ENCODE data around the gene APOL5. TPM values are rescaled to one million over a fixed set of nuclear protein-coding genes. Genes with fewer than 3 reads are reported as not detected.

The APOL5 gene
- total RNA-seq, 1 donor from 2014 or later, result not detected

DNA sequence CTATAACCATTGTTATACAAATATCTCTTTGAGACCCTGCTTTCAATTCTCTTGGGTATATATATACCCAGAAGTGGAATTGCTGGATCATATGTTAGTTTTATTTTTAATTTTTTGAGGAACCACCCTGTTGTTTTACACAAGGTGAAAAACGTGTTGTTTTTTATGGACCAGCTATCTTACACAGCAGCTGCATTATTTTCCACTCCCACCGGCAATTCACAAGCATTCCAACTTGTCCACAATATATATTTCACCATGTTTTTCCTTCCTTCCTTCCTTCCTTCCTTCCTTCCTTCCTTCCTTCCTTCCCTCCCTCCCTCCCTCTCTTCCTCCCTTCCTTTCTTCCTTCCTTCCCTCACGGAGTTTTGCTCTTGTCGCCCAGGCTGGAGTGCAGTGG is 6.3 kb upstream of the APOL5 start:
- Mint-ChIP-seq H3K4me1 (ENCODE audit: unreplicated experiment) (no peaks in the 10 kb centered on the region), H3K27me3 (no peaks in the 10 kb centered on the region), H3K36me3 (no peaks in the 10 kb centered on the region), H3K4me3 (no peak overlapping the region), H3K9me3 (peaks cover 7% of the 10 kb centered on the region), H3K27ac (no peak overlapping the region)
- TF ChIP-seq, protein P1, sequence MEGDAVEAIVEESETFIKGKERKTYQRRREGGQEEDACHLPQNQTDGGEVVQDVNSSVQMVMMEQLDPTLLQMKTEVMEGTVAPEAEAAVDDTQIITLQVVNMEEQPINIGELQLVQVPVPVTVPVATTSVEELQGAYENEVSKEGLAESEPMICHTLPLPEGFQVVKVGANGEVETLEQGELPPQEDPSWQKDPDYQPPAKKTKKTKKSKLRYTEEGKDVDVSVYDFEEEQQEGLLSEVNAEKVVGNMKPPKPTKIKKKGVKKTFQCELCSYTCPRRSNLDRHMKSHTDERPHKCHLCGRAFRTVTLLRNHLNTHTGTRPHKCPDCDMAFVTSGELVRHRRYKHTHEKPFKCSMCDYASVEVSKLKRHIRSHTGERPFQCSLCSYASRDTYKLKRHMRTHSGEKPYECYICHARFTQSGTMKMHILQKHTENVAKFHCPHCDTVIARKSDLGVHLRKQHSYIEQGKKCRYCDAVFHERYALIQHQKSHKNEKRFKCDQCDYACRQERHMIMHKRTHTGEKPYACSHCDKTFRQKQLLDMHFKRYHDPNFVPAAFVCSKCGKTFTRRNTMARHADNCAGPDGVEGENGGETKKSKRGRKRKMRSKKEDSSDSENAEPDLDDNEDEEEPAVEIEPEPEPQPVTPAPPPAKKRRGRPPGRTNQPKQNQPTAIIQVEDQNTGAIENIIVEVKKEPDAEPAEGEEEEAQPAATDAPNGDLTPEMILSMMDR (conservative IDR thresholded peaks at IDR 0.05), result no peak
- DNase-seq (ENCODE audit: extremely low spot score, unreplicated experiment), result no peak

- no peak for DNase-seq (ENCODE audit: extremely low spot score, unreplicated experiment)
- Mint-ChIP-seq H3K4me3 (no peak overlapping the region), H3K36me3 (no peaks in the 10 kb centered on the region), H3K9me3 (peaks cover 7% of the 10 kb centered on the region), H3K27ac (no peak overlapping the region), H3K27me3 (no peaks in the 10 kb centered on the region), H3K4me1 (ENCODE audit: unreplicated experiment) (no peaks in the 10 kb centered on the region)
- TF ChIP-seq, protein P1 (conservative IDR thresholded peaks at IDR 0.05), result no peak
Observed at GRCh38 chr22:35712672-35713071, 5.0 kb upstream of the APOL5 start.

DNA sequence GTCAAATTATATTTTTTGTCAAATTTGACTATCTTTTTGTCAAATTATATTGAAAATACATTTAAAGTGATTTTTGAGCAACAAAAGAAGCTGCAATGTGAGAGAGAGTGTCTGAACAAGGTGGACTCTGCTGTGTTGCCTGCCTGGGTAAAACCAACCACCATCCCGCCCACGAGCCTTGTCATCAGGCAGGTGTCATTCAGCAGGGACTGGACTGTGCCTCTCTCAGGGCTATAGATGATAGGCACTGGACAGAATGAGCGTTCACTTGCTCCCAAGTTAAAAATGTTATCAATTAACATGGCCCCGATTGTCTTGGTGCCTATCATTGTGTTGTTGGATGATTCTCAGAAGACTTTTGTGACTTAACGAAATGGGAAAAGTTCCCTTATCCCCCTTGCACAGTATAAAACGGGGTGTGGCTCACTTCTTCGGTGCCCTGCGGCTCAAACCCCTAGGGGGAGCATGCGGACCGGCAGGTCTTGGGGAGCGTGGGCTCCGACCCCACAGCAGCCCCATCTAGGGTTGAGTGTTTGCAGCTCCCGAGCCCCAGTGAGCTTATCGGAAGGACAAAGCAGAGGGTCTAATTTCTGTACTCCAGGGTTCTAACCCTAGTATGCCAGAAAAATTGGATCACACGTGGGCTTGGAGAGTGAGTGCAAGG is 1.7 kb downstream of the APOL5 start:
- no peak overlapping the region for H3K4me3 Mint-ChIP-seq
- H3K36me3 Mint-ChIP-seq, result no peaks in the 10 kb centered on the region
- TF ChIP-seq, protein P1 (conservative IDR thresholded peaks at IDR 0.05), result no peak
- H3K4me1 Mint-ChIP-seq (ENCODE audit: unreplicated experiment), result no peaks in the 10 kb centered on the region
- H3K27me3 Mint-ChIP-seq, result no peaks in the 10 kb centered on the region
- DNase-seq (ENCODE audit: extremely low spot score, unreplicated experiment), result no peak
- H3K27ac Mint-ChIP-seq, result no peak overlapping the region
- H3K9me3 Mint-ChIP-seq, result no peaks in the 10 kb centered on the region

DNA sequence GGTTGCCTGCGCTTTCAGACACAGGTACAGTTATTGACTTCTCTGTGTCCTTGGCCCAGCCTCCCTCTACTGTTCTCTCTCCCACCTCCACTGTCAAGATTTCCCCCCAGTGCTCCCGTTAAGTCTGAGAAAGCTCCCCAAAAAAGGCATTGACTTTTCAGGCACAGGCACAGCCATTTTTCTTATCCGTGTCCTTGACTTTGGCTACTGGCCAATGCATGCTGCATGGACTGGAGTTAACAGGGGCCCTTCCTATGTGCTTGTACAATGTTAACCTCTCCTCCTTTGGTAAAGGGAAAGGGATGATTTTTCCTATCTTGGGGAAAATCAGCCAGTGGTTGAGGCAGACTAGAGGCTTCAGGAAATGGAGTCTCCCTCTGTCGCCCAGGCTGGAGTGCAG is 4.3 kb downstream of the APOL5 start:
- DNase-seq (ENCODE audit: extremely low spot score, unreplicated experiment), result no peak
- Mint-ChIP-seq H3K4me1 (ENCODE audit: unreplicated experiment) (peaks cover 4% of the 10 kb centered on the region), H3K4me3 (no peak overlapping the region), H3K9me3 (no peaks in the 10 kb centered on the region), H3K36me3 (no peaks in the 10 kb centered on the region), H3K27me3 (no peaks in the 10 kb centered on the region), H3K27ac (no peak overlapping the region)
- TF ChIP-seq, protein P1 (conservative IDR thresholded peaks at IDR 0.05), result no peak

GRCh38 chr22:35725521-35725920 is 7.8 kb downstream of the APOL5 start:
- Mint-ChIP-seq H3K9me3 (no peaks in the 10 kb centered on the region), H3K4me3 (no peak overlapping the region), H3K27ac (no peak overlapping the region), H3K36me3 (no peaks in the 10 kb centered on the region), H3K27me3 (no peaks in the 10 kb centered on the region), H3K4me1 (ENCODE audit: unreplicated experiment) (peaks cover 4% of the 10 kb centered on the region)
- DNase-seq (ENCODE audit: extremely low spot score, unreplicated experiment), result no peak
- TF ChIP-seq, protein P1 (conservative IDR thresholded peaks at IDR 0.05), result no peak
